C4-2B (cell line): ENCODE results near the gene AACS.

Experiments used
- CTCF ChIP-seq: fragments of 450-650 bp; conservative IDR thresholded peaks from 2 replicates; pipeline ENCODE4 v1.5.1; 2017; ENCODE audit warnings: mild to moderate bottlenecking
- ZFX ChIP-seq: fragments of 450-650 bp; IDR thresholded peaks from 2 replicates; pipeline ENCODE4 v1.6.1; 2017

DNA sequence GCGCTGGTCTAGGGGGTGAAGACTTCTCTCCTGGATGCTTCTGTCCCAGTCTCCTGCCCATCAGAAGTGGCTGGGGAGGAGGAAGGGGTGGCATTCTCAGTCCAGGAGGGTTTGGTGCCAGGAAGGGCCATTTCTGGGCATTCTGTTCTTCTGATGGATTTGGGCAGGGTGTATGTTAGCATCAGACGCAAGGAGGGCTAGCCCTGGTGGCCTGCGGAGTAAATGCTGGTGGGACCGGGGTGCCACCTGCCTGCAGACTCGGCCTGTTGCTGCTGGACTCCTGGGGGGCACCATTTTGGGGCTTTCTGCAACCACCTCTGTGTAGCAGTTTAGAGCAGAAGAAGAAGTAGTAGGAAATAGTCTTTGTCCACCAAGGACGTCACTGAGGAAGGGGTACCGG, 31.7 kb downstream of the AACS start:
- TF ChIP-seq CTCF (no peak), ZFX (no peak)
